GM10248 (cell line): ENCODE data around the gene ABL2.

ENCODE experiments used
- CTCF ChIA-PET: fragments of 300-600 bp; sonication (Branson Sonifier 250); formaldehyde crosslinking; extraction: SDS; loops from one replicate; lab custom pipeline; 2021; ENCODE audit warnings: antibody characterized with exemption; lab: Yijun Ruan, JAX
- POLR2A ChIA-PET: fragments of 350-650 bp; sonication (Branson Sonifier 250); formaldehyde crosslinking; extraction: SDS; loops from one replicate; lab custom pipeline; 2020; ENCODE audit warnings: antibody characterized with exemption; lab: Yijun Ruan, JAX
- DNase-seq: peaks from one replicate; pipeline ENCODE4 v3.0.0; 2012; ENCODE audit errors: extremely low spot score
- CTCF ChIP-seq: IDR thresholded peaks from 2 replicates; pipeline ENCODE4 v1.5.1; 2012; ENCODE audit warnings: mild to moderate bottlenecking, low read depth; ENCODE audit errors: extremely low read depth, missing control alignments, control extremely low read depth

ABL2 gene

GRCh38 chr1:179061360-179062282 is 167.9 kb downstream of the ABL2 start:
- no peak for DNase-seq
- no peak for TF ChIP-seq CTCF
- POLR2A ChIA-PET: no interaction called here
- CTCF ChIA-PET: no interaction called here

- CTCF ChIA-PET: interaction anchor here (0.8 to 1.7 kb wide), 5 partner anchors 15 to 756 kb away, joined by 3 to 5 read pairs (median 4); no protein-coding TSS in a partner anchor
- POLR2A ChIA-PET: no interaction called here
- TF ChIP-seq CTCF: no peak
- no peak for DNase-seq
Observed at GRCh38 chr1:179058487-179059483, 170.7 kb downstream of the ABL2 start.

GRCh38 chr1:179055937-179056336 is 173.5 kb downstream of the ABL2 start:
- DNase-seq: no peak
- CTCF ChIA-PET: interaction anchor here (1.0 to 2.3 kb wide), 3 partner anchors 12 to 22 kb away, joined by 3 to 7 read pairs (median 5); no protein-coding TSS in a partner anchor
- POLR2A ChIA-PET: no interaction called here
- TF ChIP-seq CTCF: no peak

GRCh38 chr1:179053486-179053885 is 176.0 kb downstream of the ABL2 start:
- ChIA-PET CTCF (no interaction called here), POLR2A (no interaction called here)
- no peak for DNase-seq
- TF ChIP-seq CTCF: no peak

- ChIA-PET POLR2A (no interaction called here), CTCF (interaction anchor here (1.0 kb wide), 1 partner anchor 12 kb away, joined by 3 read pairs; no protein-coding TSS in a partner anchor)
- DNase-seq: no peak
- no peak for TF ChIP-seq CTCF
Observed at GRCh38 chr1:179052776-179053175, 176.7 kb downstream of the ABL2 start.
